Measurements from ENCODE around the gene TGOLN2.
"Not testable (repeated sequence)": the region's sequence is repeated elsewhere in the genome, so short reads cannot be mapped to it uniquely, and the experiment has no call there.

TGOLN2 gene

GRCh38 chr2:85327822-85328617 lies at the start of gene TGOLN2:
TGOLN2 (minus strand) TSS chr2:85327989; CDS start chr2:85327962, 27 bp downstream.
- DNase-seq = peak; percentile 91

- no peak for DNase-seq
Measured at GRCh38 chr2:85377083-85377482, 49.3 kb upstream of the TGOLN2 start.

GRCh38 chr2:85376291-85377065 lies 48.7 kb upstream of the TGOLN2 start:
- no peak for DNase-seq

GRCh38 chr2:85371045-85371444 lies 43.3 kb upstream of the TGOLN2 start:
- no peak for DNase-seq

- no peak for DNase-seq
Measured at GRCh38 chr2:85369500-85369899, 41.7 kb upstream of the TGOLN2 start.

GRCh38 chr2:85368921-85369320 lies 41.1 kb upstream of the TGOLN2 start:
- DNase-seq = no peak

GRCh38 chr2:85367180-85367579 lies 39.4 kb upstream of the TGOLN2 start:
- DNase-seq = no peak

GRCh38 chr2:85362653-85363387 lies 35.0 kb upstream of the TGOLN2 start:
- not testable (repeated sequence) for DNase-seq

- DNase-seq = no peak
Measured at GRCh38 chr2:85357736-85358135, 29.9 kb upstream of the TGOLN2 start.

- no peak for DNase-seq
Measured at GRCh38 chr2:85356186-85356585, 28.4 kb upstream of the TGOLN2 start.

GRCh38 chr2:85355521-85355920 lies 27.7 kb upstream of the TGOLN2 start:
- no peak for DNase-seq

- no peak for DNase-seq
Measured at GRCh38 chr2:85355073-85355410, 27.3 kb upstream of the TGOLN2 start.

- peak; percentile 87 for DNase-seq
Measured at GRCh38 chr2:85354286-85355072, 26.7 kb upstream of the TGOLN2 start, which contains the start of the genes ELMOD3 and RETSAT. ELMOD3 (plus strand) TSS chr2:85354769; CDS start chr2:85357199, 2,430 bp downstream. RETSAT (minus strand) TSS chr2:85354528; CDS start chr2:85354507, 21 bp downstream.

- no peak for DNase-seq
Measured at GRCh38 chr2:85353876-85354285, 26.1 kb upstream of the TGOLN2 start.

GRCh38 chr2:85347599-85347998 lies 19.8 kb upstream of the TGOLN2 start:
- no peak for DNase-seq

- no peak for DNase-seq
Measured at GRCh38 chr2:85344356-85344954, 16.7 kb upstream of the TGOLN2 start.

GRCh38 chr2:85343207-85343895 lies 15.6 kb upstream of the TGOLN2 start:
- not testable (repeated sequence) for DNase-seq

- DNase-seq = no peak
Measured at GRCh38 chr2:85342156-85342555, 14.4 kb upstream of the TGOLN2 start.

- DNase-seq = no peak
Measured at GRCh38 chr2:85341269-85342029, 13.7 kb upstream of the TGOLN2 start.

GRCh38 chr2:85340034-85340892 lies 12.5 kb upstream of the TGOLN2 start:
- no peak for DNase-seq
